ENCODE measurements around the gene SLC44A1. TPM values are rescaled to one million over a fixed set of nuclear protein-coding genes. Genes with fewer than 3 reads are reported as not detected.

SLC44A1 gene
- total and polyA plus RNA-seq, 10 of the 15 experiments (the other 5 are each of a cell fraction or from before 2014, with no cell fraction given) = 2.4 to 21.2 (median 12.4) TPM

- TF ChIP-seq MYB (IDR thresholded peaks at IDR 0.05; ENCODE audit: borderline replicate concordance, low read depth, low read length) = no peak
- peak; percentile 82 for TF ChIP-seq NBN (IDR thresholded peaks at IDR 0.05)
- no peak for TF ChIP-seq PRDM15 (CRISPR knock-in tag; IDR thresholded peaks at IDR 0.05)
- peak; percentile 87 for TF ChIP-seq POLR2A (IDR thresholded peaks at IDR 0.05; ENCODE audit: low read depth, low read length)
- TF ChIP-seq BMI1 (IDR thresholded peaks at IDR 0.05; ENCODE audit: borderline replicate concordance) = no peak
- TF ChIP-seq RAD21 (IDR thresholded peaks at IDR 0.05; ENCODE audit: insufficient read depth, low read depth, low read length) = peak; percentile 24; the same call in 1 of the 2 replicates
- peak; percentile 86 for TF ChIP-seq SMARCA5 (IDR thresholded peaks at IDR 0.05)
- TF ChIP-seq KAT2A (conservative IDR thresholded peaks at IDR 0.05; ENCODE audit: control insufficient read depth, low read depth, low read length) = no peak
- TF ChIP-seq ETV6 (conservative IDR thresholded peaks at IDR 0.05 in 1 of 2, IDR thresholded peaks at IDR 0.05 in 1 of 2; ENCODE audit: borderline replicate concordance in 1 of 2, low read depth in 1 of 2) = peak in 1 of 2 experiments; percentile 59; a peak in 1 of 4 replicates
- no peak for TF ChIP-seq ZNF622 (IDR thresholded peaks at IDR 0.05)
- peak; percentile 51 for TF ChIP-seq RUNX3 (IDR thresholded peaks at IDR 0.05; ENCODE audit: low read length)
- TF ChIP-seq SRF (IDR thresholded peaks at IDR 0.05; ENCODE audit: low read depth in 2 of 2, low read length in 2 of 2) = peak; percentile 59 to 87
- 0 out of 2 replicates have a peak, but pooled peaks have one; percentile 43 for TF ChIP-seq ZNF592 (IDR thresholded peaks at IDR 0.05)
- no peak for TF ChIP-seq KDM1A (IDR thresholded peaks at IDR 0.05; ENCODE audit: borderline replicate concordance)
- peak; percentile 46; the same call in 1 of the 2 replicates for TF ChIP-seq RFX5 (IDR thresholded peaks at IDR 0.05; ENCODE audit: low read depth, low read length)
- no peak for TF ChIP-seq JUNB (IDR thresholded peaks at IDR 0.05)
- peak; percentile 86 for TF ChIP-seq HCFC1 (IDR thresholded peaks at IDR 0.05; ENCODE audit: low read length)
- no peak; the same call in 1 of the 2 replicates for TF ChIP-seq NRF1 (conservative IDR thresholded peaks at IDR 0.05; ENCODE audit: low read depth, low read length)
- TF ChIP-seq FOXM1 (IDR thresholded peaks at IDR 0.05; ENCODE audit: low read depth, low read length) = no peak
- peak; percentile 91 for TF ChIP-seq STAT1 (conservative IDR thresholded peaks at IDR 0.05)
- TF ChIP-seq KLF5 (IDR thresholded peaks at IDR 0.05; ENCODE audit: partially characterized antibody) = peak; percentile 83
- TF ChIP-seq TCF3 (IDR thresholded peaks at IDR 0.05; ENCODE audit: borderline replicate concordance, insufficient read depth, low read depth, low read length) = 0 out of 2 replicates have a peak, but pooled peaks have one; percentile 15
- 0 out of 2 replicates have a peak, but pooled peaks have one; percentile 39 for TF ChIP-seq SMAD5 (IDR thresholded peaks at IDR 0.05; ENCODE audit: low read depth)
Measured at GRCh38 chr9:105244003-105244733, at the start of gene SLC44A1 (continued).

Data from GM12878 (cell line).